Dedifferentiated amniotic fluid mesenchymal stem cell (primary cell): ENCODE results near the gene ADAM15.

ENCODE experiments used
- DNase-seq: peaks from one replicate; pipeline ENCODE4 v3.0.0-alpha.2; 2016; ENCODE audit errors: extremely low spot score

ADAM15 gene

GRCh38 chr1:155073377-155074242, 22.5 kb downstream of the ADAM15 start:
- no peak for DNase-seq

- DNase-seq = no peak
These were observed 24.4 kb downstream of the ADAM15 start for GRCh38 chr1:155075535-155075934.

- DNase-seq = no peak
These were observed 25.3 kb downstream of the ADAM15 start for GRCh38 chr1:155076371-155076770.

GRCh38 chr1:155077346-155077745, 26.2 kb downstream of the ADAM15 start:
- DNase-seq = no peak

- no peak for DNase-seq
These were observed 26.8 kb downstream of the ADAM15 start for GRCh38 chr1:155077758-155078445.

- peak; percentile 17 for DNase-seq
These were observed 27.5 kb downstream of the ADAM15 start, which contains the start of gene EFNA3 for GRCh38 chr1:155078469-155079209. EFNA3 (plus strand) TSS chr1:155078837; CDS start chr1:155078942, 105 bp downstream.

GRCh38 chr1:155079210-155079486, 28.0 kb downstream of the ADAM15 start:
- no peak for DNase-seq

GRCh38 chr1:155079487-155080311, 28.6 kb downstream of the ADAM15 start:
- DNase-seq = no peak

- DNase-seq = no peak
These were observed 29.5 kb downstream of the ADAM15 start for GRCh38 chr1:155080312-155081228.

- no peak for DNase-seq
These were observed 30.6 kb downstream of the ADAM15 start for GRCh38 chr1:155081472-155082300.

- no peak for DNase-seq
These were observed 31.4 kb downstream of the ADAM15 start for GRCh38 chr1:155082301-155083051.

- DNase-seq = no peak
These were observed 32.0 kb downstream of the ADAM15 start for GRCh38 chr1:155083052-155083541.

GRCh38 chr1:155083865-155084721, 33.0 kb downstream of the ADAM15 start:
- DNase-seq = no peak

- peak; percentile 95 for DNase-seq
These were observed 33.8 kb downstream of the ADAM15 start for GRCh38 chr1:155084722-155085503.

- no peak for DNase-seq
These were observed 34.5 kb downstream of the ADAM15 start for GRCh38 chr1:155085504-155086127.

- DNase-seq = no peak
These were observed 35.1 kb downstream of the ADAM15 start for GRCh38 chr1:155086128-155086741.
